PFSK-1 (cell line): ENCODE data around the gene FGR.

ENCODE experiments used
- POLR2AphosphoS5 ChIP-seq: IDR thresholded peaks from 2 replicates; pipeline ENCODE4 v1.6.1; 2012; ENCODE audit warnings: low read depth, mild to moderate bottlenecking, control low read depth, low read length, moderate library complexity
- SIN3A ChIP-seq: IDR thresholded peaks from 2 replicates; pipeline ENCODE4 v1.6.1; 2012; ENCODE audit warnings: mild to moderate bottlenecking, low read length, moderate library complexity, borderline replicate concordance; ENCODE audit not compliant: insufficient read depth
- TF ChIP-seq, protein P1 (sequence below), 2 experiments: IDR thresholded peaks; 2 replicates each; pipeline versions ENCODE4 v1.6.1 to v1.8.0; 2011 to 2012; ENCODE audit warnings: low read depth in 2 of 2, low read length in 2 of 2, control low read depth in 1 of 2, inconsistent platforms in 1 of 2, mild to moderate bottlenecking in 1 of 2, moderate library complexity in 1 of 2; ENCODE audit not compliant: insufficient read depth in 1 of 2

DNA sequence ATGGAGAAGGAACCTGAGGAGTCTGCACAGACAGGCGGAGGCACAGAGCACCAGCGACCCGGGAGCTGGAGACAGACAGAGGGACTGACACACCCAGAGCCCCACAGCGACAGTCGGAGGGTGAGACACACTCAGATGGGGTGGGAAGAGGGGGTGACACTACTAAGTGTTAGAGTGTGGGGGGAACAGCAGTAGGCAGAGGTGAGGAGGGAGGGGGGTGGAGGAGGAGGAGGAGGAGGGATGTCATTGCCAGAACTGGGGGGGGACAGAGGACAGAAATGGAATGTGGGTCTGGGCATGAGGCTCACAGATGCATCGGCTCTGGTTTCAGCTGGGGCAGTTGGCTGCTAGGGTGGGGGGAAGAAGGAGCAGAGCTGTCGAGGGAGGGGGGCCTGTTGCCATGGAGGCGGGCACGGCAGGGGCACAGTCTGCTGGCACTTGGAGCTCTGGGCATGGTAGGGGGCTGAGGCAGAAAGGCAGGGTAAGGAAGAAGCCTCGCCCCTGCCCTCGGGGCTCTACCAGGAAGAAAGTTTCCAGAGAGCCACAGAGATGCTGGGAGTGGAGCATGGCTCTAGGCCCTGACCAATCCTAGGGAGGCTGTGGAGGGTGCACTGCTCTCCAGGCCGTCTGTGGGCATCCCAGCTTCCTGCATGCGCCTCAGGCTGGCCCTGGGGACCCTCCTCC is 68.4 kb downstream of the FGR start:
- no peak for TF ChIP-seq POLR2AphosphoS5
- no peak for TF ChIP-seq SIN3A
- TF ChIP-seq, protein P1, sequence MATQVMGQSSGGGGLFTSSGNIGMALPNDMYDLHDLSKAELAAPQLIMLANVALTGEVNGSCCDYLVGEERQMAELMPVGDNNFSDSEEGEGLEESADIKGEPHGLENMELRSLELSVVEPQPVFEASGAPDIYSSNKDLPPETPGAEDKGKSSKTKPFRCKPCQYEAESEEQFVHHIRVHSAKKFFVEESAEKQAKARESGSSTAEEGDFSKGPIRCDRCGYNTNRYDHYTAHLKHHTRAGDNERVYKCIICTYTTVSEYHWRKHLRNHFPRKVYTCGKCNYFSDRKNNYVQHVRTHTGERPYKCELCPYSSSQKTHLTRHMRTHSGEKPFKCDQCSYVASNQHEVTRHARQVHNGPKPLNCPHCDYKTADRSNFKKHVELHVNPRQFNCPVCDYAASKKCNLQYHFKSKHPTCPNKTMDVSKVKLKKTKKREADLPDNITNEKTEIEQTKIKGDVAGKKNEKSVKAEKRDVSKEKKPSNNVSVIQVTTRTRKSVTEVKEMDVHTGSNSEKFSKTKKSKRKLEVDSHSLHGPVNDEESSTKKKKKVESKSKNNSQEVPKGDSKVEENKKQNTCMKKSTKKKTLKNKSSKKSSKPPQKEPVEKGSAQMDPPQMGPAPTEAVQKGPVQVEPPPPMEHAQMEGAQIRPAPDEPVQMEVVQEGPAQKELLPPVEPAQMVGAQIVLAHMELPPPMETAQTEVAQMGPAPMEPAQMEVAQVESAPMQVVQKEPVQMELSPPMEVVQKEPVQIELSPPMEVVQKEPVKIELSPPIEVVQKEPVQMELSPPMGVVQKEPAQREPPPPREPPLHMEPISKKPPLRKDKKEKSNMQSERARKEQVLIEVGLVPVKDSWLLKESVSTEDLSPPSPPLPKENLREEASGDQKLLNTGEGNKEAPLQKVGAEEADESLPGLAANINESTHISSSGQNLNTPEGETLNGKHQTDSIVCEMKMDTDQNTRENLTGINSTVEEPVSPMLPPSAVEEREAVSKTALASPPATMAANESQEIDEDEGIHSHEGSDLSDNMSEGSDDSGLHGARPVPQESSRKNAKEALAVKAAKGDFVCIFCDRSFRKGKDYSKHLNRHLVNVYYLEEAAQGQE (IDR thresholded peaks at IDR 0.05; ENCODE audit: insufficient read depth in 1 of 2, low read depth in 2 of 2, low read length in 2 of 2) = no peak
